Inflammatory macrophage (primary cell): ENCODE results near the gene SOS2.
A peak's percentile ranks its signal among the peaks of the same experiment; 100 is the strongest.

Source experiments
- DNase-seq, 2 donors: peaks; one replicate each; pipeline ENCODE4 v3.0.0-alpha.2; 2020 to 2022

SOS2 gene

DNA sequence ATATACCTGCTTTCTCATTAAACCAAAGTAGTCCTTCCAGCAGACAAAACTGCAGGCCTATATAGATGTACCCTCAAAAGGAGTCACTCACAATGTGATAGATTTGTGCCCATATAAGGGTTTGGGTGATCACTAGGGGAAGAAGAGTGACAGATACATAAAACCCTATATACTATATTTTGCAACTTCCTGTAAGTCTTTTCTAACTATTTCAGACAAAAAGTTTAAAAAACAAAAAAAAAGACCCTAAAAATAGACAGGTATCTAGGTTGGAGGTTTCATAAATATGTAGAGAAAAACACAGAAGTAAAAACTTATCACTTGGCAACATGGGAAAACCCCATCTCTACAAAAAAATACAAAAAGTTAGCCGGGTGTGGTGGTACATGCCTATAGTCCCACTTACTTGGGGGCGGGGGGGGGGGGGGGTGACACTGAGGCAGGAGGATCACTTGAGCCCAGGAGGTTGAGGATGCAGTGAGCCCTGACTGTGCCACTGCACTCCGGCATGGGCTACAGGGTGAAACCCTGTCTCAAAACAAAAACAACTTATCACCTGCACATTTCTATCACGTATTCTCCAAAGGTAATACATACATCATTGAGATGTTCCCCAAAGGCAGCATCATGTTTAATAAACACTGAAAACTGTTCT is 117.9 kb downstream of the SOS2 start:
- no peak for DNase-seq

DNA sequence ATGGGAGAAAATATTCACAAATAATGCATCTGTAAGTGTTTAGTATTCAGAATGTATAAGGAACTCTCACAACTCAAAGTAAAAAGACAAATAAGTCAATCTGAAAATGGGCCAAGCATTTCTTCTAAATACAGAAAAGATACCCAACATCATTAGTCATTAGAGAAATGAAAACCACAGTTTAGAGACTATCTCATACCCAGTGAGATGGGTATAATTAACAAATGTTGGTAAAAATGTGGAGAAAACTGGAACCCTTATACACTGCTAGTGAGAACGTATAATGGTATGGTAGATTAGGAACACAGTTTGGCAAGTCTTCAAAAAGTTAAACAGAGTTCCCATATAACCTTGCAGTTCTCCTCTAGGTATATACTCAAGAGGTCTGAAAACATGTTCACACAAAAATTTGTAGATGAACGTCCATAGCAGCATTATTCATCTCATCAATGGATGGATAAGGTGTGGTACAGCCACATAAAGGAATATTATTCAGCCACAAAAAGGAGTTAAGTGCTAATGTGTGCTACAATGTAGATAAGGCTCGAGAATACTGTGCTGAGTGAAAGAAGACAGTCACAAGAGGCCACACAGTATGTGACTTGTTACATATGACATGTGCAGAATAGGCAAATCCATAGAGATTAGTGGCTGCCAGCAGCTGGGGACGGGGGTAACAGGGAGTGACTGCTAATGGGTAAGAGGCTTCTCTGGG is 120.9 kb downstream of the SOS2 start:
- DNase-seq: no peak

DNA sequence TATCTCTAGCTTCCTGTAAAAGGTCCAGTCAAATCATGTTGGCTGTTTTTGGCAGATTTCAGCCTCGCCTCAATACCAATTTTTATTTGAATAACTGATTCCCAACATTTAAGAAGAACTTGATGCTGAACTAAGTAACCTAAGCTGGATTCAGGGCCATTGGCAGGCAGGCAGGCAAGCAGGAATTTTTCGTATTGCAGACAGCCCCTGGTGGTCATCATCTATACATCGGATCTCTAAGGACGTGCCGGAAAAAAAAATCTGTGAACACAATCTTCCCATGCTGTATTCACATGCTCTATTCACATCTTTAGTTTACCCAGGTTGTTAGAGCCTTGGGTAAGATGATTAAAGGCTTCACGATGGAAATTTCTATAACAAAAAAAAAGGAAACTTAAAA is 122.0 kb downstream of the SOS2 start:
- DNase-seq: no peak

DNA sequence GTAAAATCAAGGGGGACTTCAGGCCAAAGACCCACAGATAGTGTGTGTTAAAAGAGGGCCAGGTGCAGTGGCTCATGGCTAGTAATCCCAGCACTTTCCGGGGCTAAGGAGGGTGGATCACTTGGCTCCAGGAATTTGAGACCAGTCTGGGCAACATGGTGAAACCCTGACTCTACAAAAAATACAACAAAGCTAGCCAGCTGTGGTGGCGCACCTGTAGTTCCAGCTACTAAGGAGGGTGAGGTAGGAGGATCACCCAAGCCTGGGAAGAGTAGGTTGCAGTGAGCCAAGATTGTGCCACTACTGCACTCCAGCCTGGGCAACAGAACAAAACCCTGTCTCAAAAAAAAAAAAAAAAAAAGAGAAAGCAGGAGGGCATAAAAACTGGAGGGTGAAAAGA is 123.5 kb downstream of the SOS2 start:
- no peak for DNase-seq

DNA sequence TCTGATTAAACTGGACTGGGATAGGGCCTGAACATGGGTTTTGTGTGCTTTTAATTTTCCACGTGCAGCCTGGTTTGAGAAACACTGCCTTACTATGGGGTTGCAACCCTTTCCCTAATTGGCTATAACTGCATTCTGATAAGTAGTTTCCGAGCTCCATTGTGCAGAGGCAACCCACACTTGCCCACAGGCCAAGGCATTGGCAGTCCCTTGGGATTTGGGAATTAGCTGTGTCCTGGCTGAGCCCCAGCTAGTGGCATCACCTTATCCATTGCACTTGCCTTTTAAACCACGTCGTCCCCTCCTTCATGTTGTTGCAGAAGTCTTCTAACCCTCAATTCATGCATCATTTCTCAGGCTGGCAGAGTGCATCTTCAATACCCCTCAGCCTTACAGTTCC is 125.2 kb downstream of the SOS2 start:
- DNase-seq: no peak

DNA sequence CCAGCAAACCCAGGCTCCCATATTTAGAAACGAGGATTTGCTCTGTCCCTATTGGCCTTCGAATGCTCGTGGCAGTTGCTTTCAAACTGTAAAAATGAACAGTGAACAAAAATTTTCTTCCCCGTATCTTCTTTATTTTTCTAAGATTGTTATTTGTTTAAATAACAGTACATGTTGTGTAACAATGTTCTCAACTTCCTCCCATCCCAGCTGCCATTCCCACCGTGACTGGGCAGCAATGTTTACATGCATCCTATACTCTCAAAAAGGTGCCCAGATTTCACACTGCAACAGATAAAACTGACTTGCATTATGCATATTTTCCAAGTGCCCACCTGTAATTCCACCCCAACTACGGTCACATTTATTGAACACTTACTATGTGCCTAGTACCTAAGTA is 127.8 kb downstream of the SOS2 start:
- no peak for DNase-seq

DNA sequence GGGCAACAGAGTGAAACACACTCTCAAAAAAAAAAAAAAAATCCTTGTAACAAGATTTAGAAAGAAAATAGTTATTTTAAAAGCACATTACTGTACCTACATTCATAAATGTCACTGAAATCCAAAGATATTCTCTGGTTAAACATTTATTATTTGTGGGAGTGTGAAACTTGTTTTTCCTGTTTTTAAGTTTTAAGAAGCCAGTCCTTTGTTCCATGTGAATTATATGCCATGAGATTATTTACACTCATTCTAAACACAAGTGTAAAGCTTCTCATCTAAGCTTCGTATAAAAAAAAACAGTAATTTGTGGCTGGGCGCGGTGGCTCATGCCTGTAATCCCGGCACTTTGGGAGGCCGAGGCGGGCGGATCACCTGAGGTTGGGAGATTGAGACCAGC is 130.0 kb downstream of the SOS2 start:
- DNase-seq: no peak

DNA sequence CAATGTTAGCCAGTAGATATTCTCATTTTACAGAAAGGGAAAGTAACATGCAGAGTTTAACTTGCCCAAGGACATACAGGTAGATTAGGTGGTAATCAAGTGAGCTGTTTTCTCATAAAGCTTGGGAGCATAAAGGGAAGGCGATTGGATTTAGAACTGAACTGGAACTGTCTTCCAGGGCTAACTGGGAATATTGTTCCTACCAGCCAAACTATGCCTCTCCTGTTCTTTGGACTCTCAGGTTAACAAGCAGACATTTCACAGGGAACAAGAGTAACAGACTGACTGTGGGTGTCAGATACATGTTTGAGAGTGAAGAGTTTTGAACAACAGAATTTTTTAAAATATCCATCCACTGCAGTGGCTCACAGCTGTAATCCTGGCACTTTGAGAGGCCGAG is 130.6 kb downstream of the SOS2 start:
- no peak for DNase-seq

DNA sequence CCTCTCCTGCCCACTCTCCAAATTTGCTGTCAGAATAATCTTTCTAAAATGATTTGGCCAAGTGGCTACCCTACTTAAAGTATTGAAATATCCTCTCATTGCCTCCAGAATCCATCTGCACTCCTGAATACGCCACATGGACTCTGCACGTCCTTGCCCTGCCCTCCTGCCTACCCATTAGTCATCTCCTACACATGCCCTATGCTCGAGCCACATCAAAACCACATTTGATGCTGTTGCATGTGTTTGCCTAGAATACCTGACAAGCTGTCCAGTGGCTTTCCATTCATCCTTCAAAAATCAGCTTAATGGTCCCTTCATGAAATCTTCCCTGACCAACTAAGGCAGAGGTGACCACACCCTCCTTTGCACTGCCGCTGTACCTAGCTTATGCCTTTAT is 132.0 kb downstream of the SOS2 start:
- DNase-seq: no peak

DNA sequence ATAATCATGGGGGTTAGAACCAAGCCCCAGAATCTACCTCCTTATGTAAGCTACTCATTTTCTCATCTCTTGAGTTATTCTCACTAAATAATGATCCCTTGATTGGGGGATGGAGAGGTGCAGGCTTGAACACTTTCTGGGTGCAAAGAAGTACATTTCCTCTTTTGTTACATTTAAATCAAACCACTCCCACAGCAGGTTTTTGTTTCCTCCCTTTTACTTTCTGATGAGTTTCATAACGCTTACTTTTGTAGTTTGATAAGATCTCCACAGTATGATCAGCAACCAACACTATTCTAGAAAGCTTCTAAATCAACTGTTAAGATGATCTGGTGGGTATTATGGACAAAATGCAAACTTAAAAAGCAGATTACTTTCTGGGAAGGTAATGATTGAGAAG is 135.5 kb downstream of the SOS2 start:
- DNase-seq: peak in 1 of 2 donors; percentile 20

DNA sequence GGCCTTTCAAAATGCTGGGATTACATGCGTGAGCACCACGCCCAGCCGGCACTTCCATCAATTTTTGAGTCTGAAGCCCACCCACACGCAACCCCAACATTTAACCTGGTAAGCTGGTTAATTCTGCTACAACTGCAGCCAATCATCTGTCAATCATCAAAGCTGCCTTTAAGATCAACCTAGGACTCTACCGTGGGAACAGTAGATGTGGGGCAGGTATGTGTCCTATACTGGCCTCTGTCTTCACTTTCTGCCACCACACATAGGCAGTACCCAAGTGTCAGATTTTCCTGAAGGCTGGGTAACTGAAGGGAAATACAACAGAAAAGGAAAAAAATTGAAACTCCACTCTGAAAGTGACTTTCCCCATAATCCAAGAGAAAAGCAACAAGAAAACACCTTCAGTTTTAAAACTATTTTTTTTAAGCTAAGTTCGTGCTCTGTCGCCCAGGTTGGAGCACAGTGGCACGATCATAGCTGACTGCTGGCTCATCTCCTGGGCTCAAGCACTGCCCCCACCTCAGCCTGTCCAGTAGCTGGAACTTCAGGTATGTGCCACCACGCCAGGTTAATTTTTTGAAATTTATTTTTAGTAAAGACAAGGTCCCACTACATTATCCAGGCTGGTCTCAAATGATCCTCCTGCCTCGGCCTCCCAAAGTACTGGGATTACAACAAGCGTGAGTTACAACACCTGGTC is 137.2 kb downstream of the SOS2 start:
- no peak for DNase-seq

DNA sequence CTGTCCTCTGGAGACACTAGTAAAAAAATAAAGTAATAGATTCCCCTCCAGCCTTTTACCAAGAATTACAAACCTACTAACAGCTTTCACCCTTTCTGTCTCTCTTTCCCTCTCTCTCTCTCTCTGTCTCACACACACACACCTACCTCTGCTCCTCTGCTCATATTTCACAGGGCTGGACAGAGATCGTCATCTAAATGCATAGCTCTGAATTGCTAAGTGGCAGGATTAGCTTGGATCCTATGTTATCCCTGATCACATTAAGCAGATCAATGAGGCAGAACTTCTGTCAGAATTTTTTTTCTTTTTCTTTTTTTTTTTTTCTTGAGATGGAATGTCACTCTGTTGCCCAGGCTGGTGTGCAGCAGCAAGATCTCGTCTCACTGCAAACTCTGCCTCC is 137.9 kb downstream of the SOS2 start:
- no peak for DNase-seq

DNA sequence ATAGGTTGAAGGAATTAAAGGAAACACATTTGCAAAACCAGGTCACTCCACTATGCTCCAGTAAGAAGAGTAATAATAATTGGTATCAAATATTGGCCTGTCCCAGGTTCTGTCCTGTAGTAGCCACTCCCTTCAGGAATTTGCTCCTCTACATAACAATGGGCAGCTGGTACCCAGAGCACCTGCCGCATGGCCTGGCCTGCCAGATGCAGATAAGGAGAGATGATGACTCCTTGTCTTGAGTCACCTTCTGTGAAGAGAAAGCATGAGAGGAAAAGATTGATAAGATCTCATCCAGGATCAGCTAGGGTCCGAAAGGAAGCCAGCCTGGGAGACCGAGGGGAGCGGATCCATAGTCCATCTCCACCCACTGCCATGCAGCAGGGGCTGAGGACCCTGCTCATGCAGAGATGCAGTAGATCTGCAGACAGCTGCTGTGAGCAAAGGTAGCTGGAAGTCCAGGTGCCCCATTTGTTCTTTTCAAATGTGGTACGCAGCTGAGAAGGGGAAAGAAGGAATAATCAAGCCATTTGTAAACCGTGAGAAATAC is 139.3 kb downstream of the SOS2 start:
- DNase-seq: no peak

DNA sequence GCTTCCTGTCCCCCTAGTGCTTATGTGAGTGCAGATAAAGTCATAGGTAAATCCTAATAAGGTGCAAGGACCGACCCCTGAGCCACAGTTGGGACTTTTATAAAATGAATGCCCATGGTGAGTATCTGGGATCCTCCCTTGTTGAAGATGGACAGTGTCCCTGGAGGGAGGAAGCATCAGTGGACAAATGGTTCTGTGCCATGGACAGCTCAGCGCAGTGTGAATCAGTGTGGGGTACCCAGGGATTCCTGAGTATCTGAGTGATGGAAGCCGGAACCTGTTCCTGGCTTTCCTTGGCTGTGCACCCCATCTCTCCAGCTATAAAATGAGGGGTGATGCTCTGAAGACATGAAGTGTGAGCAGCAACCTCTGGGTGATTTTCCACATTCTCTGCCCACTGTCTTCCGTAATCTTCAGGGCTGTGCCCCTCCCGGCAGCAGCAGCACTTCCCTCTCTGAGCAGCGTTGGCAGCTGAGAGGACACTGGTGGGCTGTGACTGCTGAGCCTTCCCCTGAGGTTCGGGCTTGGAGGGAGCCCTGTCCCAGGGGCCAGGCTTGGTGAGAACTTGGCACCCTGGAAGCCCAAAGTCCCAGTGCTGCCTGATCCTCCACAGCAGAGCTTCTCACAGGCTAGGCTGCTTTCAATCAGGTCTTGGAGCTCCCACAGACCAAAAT is 140.0 kb downstream of the SOS2 start:
- peak; percentile 63 to 76 for DNase-seq

DNA sequence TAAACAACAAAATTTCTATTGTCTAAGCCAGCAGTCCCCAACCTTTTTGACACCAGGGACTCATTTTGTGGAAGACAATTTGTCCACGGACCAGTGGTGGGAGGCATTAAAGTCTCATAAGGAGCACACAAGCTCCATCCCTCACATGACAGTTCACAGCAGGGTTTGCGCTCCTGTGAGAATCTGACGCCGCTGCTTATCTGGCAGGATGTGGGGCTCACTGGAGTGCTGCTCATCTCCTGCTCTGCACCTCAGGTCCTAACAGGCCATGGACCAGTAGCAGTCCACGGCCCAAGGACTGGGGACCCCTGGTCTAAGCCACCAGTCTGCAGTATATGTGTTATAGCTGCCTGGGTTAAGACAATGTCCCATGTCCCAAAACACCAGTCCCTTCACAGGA is 142.2 kb downstream of the SOS2 start:
- DNase-seq: no peak

DNA sequence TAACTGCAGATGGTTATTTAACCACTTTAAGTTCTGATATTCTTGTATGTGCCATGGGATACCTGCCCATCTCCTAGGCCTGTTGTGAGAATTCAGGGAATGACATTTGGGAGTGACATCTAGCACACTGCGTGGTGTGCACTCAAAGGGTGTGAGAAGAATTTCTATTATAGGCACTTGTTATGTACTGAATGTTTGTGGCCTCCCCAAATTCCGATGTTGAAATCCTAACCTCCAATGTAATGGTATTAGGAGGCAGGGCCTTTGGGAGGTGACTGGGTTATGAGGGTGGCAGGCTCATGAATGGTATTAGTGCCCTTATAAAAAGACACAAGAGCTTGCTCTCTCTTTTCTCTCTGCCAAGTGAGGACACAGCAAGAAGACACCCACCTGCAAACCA is 142.6 kb downstream of the SOS2 start:
- no peak for DNase-seq

DNA sequence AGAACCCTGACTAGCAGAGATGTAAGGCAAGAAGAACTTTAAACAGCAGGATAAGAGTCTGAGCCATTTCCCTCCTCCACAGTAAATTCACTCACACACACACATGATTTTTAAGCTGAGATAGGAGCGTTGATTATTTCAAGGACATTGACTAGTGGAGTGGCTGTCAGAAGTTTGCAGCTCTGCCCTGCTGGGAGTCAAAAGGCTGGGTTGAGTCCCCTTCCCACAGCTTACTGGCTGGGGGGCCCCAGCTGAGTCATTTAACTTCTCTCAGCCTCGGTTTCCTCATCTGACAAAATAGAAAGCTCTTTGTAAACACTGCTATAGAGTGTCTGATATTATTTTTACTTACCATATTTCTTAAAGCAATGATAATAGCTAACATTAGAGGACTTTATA is 143.3 kb downstream of the SOS2 start:
- no peak for DNase-seq

DNA sequence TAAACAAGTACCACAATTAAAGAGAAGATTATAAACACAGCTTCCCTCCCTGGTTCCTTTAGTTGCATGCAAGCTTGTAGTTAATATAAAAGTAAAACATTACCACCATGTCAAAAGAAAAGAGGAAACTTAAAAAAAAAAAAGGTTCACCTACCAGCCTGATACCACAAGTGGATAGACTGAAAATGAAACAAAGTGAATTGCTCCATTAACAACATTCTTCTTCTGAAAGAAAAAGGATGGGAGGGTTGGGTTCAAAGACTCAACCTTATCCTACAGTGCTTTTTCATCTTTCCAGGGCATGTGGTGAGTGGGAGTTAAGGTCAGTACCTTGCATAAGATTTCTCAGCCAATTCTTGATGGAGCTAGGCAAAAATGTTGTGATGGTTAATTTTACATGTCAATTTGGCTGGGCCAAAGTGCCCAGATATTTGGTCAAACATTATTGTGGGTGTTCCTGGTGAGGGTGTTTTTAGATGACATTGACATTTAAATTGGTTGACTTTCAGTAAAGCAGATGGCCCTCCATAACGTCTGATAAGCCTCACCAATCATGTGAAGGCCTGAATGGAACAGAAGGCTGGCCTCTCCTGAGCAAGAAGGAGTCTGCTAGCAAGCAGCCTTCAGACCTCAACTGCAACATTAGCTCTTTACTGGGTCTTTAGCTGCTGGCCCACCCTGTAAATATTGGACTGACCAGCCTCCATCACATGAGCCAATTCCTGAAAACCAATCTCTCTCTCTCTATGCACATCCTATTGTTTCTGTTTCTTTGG is 143.8 kb downstream of the SOS2 start:
- DNase-seq: no peak

DNA sequence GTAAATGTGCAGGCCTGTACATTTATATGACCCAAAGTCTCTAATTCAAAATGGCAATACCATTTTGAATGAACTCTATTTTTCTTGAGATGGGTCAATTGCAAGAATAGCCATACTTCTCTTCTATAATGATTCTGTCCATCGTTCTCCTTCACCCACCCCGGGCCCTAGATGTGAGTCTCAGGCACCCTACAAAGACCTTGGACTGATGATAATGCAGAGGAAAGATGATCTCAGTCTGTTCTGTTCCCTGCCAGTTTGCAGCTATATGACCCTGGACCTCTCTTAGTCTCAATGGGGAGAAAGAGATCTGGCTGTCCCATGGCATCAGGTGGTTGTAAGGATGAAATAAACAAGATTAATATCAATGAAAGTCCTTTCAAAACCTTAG is 145.1 kb downstream of the SOS2 start:
- no peak for DNase-seq

DNA sequence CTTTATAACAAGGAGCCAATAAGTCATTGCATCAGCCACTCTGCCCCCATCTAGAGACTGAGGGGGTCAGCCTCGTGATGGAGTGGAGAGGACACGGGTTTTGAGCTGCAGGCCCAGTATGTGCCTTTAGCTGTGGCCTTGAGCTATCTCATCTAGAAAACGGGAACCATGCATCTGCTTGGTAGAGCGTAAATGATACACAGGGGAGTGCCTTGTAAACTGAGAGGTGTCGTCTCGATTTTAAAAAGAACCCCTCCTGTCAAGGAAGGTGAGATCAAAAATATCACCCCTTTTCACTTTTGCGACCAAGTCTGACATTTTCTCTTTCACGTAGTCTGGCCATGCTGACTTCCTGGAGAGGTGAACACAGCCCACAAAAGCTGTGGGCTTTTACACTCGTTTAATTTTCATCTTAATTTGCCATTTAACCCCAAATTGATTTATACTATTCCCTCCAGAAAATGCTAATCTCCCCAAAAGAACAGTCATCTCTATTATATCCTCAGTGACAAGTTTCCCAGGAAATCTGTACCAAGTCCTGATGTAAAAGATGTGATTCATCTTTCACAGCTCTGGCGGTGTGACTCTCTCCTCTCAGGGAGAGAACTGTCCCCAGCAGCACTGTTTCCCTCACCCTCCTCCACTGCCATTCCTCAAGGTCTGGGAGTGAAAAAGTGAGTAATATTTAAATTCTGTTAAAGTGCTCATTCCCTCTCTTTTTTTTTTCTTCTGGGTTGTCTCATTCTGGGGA is 145.6 kb downstream of the SOS2 start:
- DNase-seq: peak in 1 of 2 donors; percentile 23

DNA sequence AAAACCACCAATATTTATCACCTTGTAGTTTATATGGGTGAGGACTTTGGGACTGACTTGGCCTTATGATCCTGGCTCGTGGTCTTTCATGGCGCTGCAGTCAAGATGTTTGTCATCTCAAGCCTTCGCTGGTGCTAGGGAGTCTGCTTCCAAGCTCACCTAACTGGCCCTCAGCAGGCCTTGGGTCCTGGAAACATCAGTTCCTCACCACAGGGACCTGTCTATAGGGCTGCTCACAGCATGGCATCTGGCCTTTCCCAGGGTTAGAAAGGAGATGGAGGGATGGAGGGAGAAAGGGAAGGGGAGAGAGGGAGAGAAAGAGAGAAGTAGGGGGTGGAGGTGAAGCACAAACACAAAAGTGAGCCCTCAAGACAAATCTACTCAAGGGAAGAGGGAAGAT is 146.7 kb downstream of the SOS2 start:
- DNase-seq: no peak
